OCI-M1 (cell line): ENCODE data around the gene IFI35.
"Not testable (repeated sequence)": the region's sequence is repeated elsewhere in the genome, so short reads cannot be mapped to it uniquely, and the experiment has no call there.

Experiments used
- DNase-seq: peaks from one replicate; lab custom pipeline; 2025; lab: John Stamatoyannopoulos, UW

The IFI35 gene

GRCh38 chr17:43024407-43025289, 18.1 kb downstream of the IFI35 start, which contains the start of gene RND2:
RND2 (plus strand) TSS chr17:43025231; CDS start chr17:43025348, 117 bp downstream.
- peak; percentile 97 for DNase-seq

DNA sequence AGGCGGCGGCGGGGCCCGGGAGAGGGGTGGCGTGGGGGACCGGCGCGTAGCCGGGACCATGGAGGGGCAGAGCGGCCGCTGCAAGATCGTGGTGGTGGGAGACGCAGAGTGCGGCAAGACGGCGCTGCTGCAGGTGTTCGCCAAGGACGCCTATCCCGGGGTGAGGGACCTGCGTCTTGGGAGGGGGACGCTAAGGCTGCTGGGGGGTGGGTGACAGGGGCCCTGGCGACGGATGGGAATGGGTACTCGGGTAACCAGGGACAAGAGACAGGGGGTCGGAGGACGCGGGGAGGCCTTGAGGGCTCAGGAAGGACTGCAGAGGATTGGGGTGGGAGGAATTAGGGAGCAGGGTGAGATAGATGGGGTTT, 18.7 kb downstream of the IFI35 start:
- no peak for DNase-seq

- DNase-seq: no peak
These were observed 19.4 kb downstream of the IFI35 start for GRCh38 chr17:43025766-43026537.

DNA sequence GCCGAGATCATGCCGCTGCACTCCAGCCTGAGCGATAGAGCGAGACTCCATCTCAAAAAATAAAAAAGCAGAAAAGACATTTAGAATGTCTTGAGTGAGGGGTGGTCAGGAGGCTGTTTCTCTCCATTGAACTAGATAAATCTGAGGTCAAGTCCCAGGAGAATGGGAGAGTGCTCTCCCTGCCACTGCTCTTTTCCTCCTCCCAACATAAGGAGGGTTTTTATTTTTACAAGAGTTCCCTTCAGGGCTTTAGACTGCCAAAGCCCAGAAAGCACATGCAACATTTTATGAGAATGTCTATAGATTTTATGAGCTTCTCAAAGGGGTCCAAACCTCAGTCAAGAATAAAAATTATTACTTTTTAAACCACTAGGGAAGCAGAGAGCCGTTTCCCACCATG, 20.0 kb downstream of the IFI35 start:
- no peak for DNase-seq

DNA sequence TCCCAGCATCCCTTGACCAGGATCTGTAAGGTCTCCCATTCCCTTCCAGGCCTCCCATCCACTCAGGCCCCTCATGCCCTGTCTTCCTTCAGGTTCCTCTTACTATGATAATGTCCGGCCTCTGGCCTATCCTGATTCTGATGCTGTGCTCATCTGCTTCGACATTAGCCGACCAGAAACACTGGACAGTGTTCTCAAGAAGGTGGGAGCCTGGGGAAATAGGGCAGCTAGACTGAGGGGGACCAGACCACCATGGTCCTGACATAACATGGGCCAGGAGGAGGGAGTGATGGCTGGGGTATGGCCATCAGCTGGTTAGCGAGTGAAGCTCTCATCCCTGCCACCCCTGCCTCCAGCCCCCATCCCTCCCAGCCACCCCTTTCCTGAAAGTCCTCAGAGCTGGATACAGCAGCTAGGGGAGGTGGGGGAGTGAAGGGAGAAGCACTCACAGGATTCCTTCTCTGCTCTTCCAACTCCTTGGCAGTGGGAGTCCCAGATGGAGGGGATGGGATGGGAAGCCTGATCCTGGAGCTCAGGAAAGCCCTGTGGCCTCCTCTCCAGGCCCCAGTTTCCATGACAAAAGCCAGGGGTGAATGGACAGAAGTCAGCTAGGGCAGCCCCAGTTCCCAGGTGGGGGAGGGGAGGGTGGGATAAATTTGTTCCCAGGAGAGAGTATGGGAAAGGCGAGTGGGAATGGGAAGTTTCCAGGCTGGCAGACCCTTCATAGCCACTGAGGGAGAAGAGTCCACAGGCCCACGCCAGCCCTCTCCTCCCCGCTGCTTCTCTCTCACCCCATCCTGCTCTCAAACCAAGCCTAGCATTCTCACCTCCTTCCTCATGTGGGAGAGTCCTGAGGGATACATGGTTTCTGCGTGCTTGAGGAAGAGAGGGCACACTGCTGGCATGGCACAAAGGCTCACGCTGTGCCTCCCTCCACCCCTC, 20.8 kb downstream of the IFI35 start:
- DNase-seq: no peak

- DNase-seq: no peak
These were observed 21.8 kb downstream of the IFI35 start for GRCh38 chr17:43028221-43028861.

DNA sequence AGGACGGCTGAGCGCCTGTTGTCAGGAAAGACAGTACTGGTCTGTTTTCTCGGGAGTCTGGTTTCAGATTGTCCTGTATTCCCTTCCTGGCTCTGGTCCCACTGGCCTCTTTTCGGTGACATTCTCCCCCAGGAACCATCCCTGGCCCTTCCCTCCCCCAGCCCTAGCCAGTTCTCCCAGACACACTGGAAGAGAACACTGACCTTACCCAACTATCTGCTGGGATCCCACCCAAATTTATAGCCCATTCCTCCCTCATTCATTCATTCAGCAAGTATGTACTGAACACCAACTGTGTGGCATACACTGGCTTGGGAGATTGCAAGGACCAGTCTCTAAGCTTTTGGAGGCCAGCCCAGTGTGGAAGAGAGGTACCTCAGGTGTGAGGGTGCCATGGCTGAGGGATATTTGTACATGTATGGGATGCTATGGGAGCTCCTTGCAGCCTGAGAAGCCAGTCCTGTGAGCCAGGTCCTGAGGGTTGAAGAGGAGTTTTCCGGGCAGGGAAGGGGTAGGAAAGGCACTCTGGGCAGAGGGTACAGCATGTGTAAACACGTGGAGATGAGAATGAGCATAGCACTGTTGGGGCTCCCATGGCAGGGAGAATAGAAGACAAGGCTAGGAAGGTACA, 23.7 kb downstream of the IFI35 start:
- no peak for DNase-seq

GRCh38 chr17:43031666-43032065, 25.1 kb downstream of the IFI35 start:
- no peak for DNase-seq

- no peak for DNase-seq
These were observed 27.6 kb downstream of the IFI35 start for GRCh38 chr17:43033948-43034881.

DNA sequence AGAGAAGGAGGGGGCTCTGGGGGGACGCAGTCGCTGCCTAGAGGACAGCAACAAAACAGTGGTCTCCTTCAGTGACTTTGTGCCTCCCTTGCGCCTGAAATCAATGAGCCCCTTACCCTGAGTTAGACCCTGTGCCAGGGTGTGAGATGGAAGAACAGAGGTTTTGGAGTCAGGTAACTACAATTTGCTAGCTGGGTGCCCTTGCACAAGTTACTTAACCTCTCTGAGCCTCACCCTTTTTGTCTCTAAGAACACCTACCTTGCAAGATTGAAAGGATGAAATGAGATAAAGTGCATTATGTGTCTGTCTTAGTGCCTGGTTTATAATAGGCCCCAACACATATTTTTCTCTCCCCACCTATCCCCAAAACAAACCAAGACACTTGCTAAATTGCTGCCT, 28.3 kb downstream of the IFI35 start:
- DNase-seq: no peak

GRCh38 chr17:43039646-43040045, 33.1 kb downstream of the IFI35 start:
- no peak for DNase-seq

GRCh38 chr17:43040655-43041054, 34.1 kb downstream of the IFI35 start:
- DNase-seq: no peak

DNA sequence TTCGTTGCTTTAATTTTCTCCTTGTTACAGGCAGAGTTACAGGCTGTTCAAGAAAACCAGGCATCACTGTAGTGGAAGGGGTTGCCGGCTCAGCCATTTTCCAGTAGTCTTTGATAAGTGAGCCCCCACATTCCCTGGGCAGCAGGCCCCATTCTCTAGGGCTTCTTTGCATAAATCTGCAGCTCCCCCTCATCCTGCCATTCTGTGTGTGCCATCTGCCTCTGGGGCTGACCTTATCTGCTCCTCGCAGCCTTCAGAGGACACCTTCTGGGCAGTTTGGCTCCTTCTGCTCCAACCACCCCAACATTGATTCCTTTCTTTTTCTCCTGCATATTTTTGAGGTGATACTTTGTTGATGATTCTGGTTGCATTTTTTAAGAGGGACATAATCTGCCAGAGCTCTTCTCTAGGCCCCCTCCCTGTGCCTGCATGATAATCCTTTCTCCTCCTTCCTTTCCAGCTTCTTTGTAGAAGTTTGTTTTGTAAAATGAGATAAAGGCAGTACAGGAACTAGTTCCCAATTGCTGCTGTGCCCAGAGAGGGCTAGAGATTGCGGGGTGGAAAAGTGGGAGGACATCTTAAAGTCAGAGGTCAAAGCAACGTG, 35.5 kb downstream of the IFI35 start:
- DNase-seq: peak; percentile 13

GRCh38 chr17:43043307-43043706, 36.7 kb downstream of the IFI35 start:
- DNase-seq: no peak

GRCh38 chr17:43044024-43044423, 37.4 kb downstream of the IFI35 start:
- DNase-seq: no peak

GRCh38 chr17:43051969-43052368, 45.4 kb downstream of the IFI35 start:
- no peak for DNase-seq

- DNase-seq: not testable (repeated sequence)
These were observed 46.4 kb downstream of the IFI35 start for GRCh38 chr17:43053008-43053407.

DNA sequence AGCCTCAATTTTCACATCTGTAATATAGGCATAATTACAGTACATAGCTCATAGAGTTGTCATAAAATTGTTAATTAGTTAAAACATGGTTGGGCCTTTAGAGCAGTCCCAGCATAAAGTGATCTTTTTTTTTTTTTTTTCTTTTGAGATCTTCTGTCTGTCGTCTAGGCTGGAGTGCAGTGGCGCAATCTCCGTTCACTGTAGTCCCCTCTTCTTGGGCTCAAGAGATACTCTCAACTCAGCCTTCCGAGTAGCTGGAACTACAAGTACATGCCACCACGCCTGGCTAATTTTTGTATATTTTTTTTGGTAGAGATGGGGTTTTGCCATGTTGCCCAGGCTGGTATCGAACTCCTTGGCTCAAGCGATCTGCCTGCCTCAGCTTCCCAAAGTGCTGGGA, 49.5 kb downstream of the IFI35 start:
- DNase-seq: no peak

DNA sequence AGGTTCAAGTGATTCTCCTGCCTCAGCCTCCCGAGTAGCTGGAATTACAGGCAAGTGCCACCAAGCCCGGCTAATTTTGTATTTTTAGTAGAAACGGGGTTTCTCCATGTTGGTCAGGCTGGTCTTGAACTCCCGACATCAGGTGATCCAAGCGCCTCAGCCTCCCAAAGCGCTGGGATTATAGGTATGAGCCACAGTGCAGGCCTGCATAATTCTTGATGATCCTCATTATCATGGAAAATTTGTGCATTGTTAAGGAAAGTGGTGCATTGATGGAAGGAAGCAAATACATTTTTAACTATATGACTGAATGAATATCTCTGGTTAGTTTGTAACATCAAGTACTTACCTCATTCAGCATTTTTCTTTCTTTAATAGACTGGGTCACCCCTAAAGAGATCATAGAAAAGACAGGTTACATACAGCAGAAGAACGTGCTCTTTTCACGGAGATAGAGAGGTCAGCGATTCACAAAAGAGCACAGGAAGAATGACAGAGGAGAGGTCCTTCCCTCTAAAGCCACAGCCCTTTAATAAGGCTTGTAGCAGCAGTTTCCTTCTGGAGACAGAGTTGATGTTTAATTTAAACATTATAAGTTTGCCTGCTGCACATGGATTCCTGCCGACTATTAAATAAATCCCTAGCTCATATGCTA, 56.5 kb downstream of the IFI35 start:
- no peak for DNase-seq
